Right ventricle myocardium inferior (tissue), 1 donor: Measurements from ENCODE around the gene MT1H. TPM values are rescaled to one million over a fixed set of nuclear protein-coding genes. Genes with fewer than 3 reads are reported as not detected.

Source experiments
- ATAC-seq: fragments of 200-7000 bp; cut with Tn5 transposase; one replicate; pipeline ENCODE4 v1.9.1; 2020; ENCODE audit warnings: mild to moderate bottlenecking, moderate library complexity
- DNase-seq: peaks from one replicate; pipeline ENCODE4 v3.0.0; 2021; ENCODE audit errors: missing footprints
- intact Hi-C: fragments of 100-400 bp; cut with DNase I; formaldehyde crosslinking; loops from one replicate; pipeline ENCODE4 v1.11.0; 2022
- total RNA-seq: library from RNA; stranded (reverse); fragmentation: NEBNext Ultra II Directional; extraction: Animal tissue kit (Norgen Biotek cat#: 25700); gene quantifications from one replicate; pipeline ENCODE4 v1.2.1, GENCODE V29; 2021
- donor health status: DM: no; HTN: yes; CAD: no; lungs with severe emphysema.

Gene MT1H
- total RNA-seq, 1 donor from 2014 or later: not detected

DNA sequence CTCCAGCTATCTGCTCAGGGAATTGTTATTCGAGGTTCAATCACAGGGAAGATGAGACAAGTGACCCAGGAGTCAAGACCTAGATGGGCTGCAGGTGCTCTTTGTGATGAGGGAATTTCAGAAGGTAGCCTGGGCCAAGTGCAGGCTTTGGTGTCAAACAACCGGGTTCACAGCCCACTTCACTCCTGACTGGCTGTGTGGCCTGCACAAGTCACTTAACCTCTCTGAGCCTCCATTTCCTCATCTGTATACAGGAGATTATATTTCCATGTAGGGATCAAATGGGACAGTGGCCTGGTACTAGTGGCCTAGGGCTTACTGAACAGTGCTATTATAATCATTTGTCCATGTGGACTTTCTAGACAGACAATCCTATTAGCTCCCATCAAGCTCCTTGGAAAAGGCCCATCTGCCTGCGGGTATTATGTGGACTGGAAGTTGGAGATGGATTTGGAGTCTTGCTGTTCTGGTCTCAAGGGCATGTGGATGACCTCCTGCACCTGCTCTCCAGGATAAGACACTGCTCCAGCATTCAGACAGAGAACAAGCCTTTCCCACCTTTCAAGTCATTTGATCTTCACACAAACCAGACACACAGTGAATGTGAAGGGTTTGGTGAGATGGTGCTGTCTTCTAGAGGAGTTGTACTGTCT lies 9.6 kb downstream of the MT1H start:
- no peak for DNase-seq
- ATAC-seq: no peak
- intact Hi-C loops: no loop called here

DNA sequence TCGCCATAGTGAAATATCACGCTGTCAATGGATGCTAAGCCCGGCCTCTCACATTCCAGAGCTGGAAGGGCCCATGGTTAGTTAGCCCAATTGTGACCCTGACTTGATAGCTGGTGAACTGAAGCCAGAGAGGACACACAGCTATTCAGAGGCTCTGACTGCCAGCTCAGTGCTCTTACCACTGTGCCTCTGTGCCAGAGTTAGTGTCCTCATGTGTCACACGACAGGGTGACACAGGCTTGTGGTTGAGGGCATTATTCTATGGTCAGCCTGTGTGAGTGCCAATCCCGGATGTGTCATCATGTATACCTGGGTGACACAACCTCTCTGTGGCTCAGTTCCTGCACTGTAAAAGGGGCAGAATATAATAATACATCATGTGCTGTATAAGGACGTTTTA lies 10.2 kb downstream of the MT1H start:
- intact Hi-C loops: loop anchor here (5.0 kb wide), 1 partner anchor 43 kb away; the partner anchor contains the start of gene MT1A
- no peak for DNase-seq
- peak; percentile 60 for ATAC-seq

DNA sequence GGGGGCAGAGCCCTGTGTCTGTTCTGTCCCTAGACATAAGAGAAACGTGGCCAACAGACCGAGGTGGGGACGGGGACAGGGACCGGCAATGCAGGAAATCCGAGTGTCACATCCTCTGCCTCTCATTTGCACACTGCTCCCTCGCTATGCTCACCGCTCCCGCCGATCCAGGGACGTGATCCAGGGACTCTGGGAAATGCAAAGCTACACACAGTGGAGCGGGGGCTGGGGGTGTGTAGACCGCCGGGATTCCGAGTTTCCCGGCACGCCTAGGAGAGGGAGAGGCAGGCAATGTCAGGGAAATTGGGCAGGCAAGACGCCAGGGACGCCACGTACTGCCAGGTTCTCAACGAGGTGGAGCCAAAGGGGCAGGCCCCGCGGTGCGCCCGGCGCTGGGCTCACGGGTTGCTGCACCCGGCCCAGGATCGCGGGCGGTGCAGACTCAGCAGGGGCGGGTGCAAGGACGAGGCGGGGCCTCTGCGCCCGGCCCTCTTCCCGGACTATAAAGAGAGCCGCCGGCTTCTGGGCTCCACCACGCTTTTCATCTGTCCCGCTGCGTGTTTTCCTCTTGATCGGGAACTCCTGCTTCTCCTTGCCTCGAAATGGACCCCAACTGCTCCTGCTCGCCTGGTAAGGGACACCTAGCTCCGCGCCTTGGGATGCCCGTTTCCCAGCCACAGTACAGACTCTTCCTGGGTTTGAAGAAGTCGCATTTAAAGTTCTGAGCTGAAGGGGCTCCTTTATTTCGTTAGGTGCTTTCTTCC lies 12.5 kb downstream of the MT1H start, which contains the start of gene MT1X:
Gene MT1X, plus strand, starts transcription at position 532 of the 764 bp plus-strand sequence. Its CDS starts 71 bp downstream, at position 603.
- peak; percentile 96 for DNase-seq
- ATAC-seq: peak; percentile 95
- intact Hi-C loops: loop anchor here (2.0 to 5.0 kb wide), 2 partner anchors 45 to 75 kb away; partner anchors contain the start of gene MT1A

DNA sequence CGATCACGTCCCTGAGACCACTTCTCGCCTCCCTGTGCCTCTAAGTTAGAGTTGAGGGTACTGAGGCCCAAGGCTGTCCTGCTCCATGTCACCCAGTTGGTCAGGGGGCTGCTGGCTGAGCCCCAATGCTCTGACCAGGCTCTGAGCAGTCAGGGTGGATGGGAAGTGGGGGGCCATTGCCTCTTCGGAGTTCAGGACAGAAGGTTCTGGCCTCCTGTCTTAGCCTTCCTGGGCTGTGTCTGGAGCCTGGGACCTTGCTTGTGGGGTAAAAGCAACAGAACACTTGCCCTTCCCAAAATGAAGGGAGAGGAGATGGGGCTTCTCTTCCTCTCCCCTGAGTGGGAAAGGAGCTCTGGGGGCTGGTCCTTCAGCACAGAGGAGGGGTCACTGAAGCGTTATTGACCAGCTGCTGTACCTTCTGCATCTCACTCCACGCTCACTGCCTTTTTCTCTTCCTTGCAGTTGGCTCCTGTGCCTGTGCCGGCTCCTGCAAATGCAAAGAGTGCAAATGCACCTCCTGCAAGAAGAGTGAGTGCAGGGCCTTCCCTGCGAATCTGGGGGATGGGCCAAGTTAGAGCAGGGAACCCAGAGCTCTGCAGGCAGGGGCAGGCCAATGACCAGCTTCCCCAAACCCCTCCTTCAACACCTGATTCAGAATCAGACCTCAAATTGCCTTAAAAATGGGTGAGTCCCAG lies 13.2 kb downstream of the MT1H start:
- intact Hi-C loops: loop anchor here (2.0 to 5.0 kb wide), 2 partner anchors 46 to 76 kb away; partner anchors contain the start of gene MT1A
- DNase-seq (no peak), ATAC-seq (no peak)

DNA sequence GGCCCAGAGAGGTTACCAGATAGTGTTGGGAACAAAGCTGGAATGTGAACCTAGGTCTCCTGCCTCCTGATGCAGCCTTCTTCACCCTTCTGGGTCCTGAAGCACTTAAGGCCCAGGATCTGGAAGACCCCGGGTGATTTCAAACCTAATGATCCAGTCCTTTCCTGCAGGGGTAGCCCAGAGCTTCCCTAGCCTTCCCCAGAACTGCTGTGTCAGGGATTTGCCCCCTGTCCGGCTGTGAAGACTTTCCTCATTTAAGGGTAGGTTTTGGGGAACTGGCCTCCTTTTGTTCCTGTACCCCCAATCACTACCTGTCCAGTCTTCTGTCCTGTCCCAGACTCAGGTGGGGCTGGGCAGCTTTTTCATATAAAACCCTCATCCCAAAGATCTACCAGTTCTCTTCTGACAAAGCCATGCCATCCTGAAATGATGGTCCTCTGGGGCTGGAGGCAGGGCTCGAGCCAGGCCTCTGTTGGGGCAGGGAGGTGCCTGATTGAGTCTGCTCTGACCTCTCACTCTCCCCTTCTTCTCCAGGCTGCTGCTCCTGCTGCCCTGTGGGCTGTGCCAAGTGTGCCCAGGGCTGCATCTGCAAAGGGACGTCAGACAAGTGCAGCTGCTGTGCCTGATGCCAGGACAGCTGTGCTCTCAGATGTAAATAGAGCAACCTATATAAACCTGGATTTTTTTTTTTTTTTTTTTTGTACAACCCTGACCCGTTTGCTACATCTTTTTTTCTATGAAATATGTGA lies 14.0 kb downstream of the MT1H start:
- ATAC-seq (no peak), DNase-seq (no peak)
- intact Hi-C loops: loop anchor here (2.0 to 5.0 kb wide), 2 partner anchors 46 to 77 kb away; partner anchors contain the start of gene MT1A

DNA sequence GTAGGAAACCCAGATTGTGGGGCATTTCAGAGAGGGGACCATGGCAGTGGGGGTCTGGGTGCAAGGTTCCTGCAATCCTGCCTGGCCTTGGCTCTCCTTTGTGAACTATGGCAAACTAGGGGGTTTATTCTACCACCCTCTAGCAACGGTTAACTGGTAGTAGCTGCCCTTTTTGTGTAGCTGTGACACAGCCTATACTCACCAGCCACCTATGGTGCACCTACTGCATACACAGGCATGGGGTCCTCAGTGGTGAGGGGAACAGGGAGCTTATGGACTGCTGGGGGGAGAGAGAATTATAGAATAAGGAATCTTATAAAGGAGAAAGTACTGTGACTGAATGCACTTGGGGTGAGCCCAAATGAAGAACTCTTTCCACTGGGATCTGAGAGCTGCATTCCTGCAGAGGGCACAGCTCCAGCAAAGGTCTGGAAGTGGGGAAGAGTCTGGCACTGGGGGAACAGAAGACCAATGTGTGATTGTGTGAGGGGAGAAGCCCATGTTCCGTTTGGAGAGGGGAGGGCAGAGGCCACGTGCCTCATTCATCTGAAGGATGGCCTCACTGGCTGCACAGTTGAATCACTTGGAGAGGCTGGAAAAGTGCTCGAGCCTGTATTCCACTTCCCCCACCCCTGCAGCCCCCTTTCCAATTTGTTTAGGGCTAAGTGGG lies 14.8 kb downstream of the MT1H start:
- ATAC-seq: no peak
- intact Hi-C loops: loop anchor here (5.0 kb wide), 1 partner anchor 47 kb away; the partner anchor contains the start of gene MT1A
- DNase-seq: no peak

DNA sequence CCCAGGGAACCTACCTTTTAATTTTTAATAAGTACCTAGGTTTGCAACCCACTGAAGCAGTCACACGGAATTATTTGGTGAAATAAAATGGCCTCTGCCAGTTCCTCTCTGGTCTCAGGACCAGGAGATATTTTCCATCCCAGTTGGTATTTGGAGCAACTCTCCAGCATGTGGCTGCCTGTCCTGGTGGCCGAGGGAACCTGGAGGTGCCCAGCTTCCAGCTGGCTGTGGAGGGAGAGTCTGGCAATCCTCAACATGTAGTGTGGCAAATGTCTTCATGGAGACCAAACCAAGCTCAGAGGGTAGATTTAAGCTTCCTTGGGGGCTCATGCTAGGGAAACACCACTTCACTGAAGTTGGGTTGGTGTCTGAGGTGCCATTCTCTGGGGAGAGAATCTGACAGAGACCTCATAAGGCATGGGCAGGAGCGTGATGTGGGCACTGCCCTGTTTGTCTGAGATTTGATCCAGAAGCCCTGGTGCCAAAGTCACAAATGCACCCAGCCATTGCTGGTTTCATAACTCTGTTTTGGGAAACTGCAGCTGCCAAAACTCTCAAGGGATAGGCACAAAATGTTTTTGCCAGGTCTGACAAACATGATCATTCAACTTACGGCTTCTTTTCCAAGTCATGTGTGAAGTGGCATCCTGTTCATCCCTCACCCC lies 15.4 kb downstream of the MT1H start:
- no peak for ATAC-seq
- no peak for DNase-seq
- intact Hi-C loops: loop anchor here (5.0 kb wide), 1 partner anchor 48 kb away; the partner anchor contains the start of gene MT1A

DNA sequence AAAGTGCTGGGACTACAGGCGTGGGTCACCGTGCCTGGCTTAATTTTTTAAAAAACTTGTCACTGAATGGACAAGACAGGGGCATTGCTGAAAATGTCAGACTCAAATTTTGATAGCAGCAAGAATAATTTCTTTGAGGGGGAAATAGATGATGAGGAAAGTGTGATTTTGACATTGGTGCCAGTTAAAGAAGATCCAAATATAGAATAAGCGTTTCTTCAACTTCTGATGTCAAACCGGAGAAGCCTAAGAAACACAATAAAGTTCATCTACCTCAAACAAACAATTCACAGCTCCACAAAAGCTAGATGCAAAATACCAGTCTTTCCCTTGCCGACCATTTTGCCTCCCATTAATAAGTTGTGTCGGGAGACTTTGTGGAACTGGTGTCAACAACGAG lies 17.1 kb downstream of the MT1H start:
- intact Hi-C loops: no loop called here
- ATAC-seq: no peak

DNA sequence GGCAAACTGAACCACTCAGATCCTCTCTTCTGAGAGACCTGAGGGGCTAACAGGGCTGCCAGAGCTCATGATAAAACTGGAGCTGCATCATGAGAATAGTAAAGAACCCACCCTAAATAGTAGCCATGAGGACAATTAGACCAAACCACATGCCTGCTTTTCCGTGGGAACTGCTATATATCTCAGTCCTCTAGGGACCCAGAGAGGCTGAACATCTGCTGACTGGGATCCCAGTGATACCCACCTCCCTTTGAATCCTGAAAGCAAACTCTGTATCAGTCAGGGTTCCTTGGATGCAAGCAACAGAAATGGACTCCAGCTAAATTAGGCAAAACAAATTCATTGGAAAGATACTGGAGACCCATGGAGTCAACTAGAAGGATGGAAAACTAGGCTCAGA lies 19.1 kb downstream of the MT1H start:
- intact Hi-C loops: no loop called here
- DNase-seq (no peak), ATAC-seq (no peak)

More for the DNA sequence above, 17.1 kb downstream of the MT1H start:
- DNase-seq: no peak

DNA sequence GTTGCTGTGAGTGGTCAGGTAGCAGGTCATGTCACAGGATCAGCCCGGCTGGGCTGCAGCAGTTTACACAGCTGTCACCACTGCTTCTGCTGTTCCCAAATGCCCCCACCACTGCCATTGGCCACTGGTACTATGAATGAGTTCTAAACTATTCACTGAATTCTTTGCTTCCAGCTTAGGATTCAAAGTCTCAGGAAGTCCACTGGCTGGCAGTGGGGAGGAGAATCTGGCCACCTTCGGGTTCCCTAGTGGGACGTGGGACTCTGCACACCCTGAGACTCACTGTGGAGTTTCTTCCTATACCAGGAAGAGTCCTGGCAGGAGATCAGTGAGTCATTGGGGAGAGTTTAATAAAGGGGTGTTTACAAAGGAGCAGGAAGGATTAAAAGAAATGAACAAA lies 19.6 kb downstream of the MT1H start:
- DNase-seq (no peak), ATAC-seq (no peak)
- intact Hi-C loops: no loop called here

DNA sequence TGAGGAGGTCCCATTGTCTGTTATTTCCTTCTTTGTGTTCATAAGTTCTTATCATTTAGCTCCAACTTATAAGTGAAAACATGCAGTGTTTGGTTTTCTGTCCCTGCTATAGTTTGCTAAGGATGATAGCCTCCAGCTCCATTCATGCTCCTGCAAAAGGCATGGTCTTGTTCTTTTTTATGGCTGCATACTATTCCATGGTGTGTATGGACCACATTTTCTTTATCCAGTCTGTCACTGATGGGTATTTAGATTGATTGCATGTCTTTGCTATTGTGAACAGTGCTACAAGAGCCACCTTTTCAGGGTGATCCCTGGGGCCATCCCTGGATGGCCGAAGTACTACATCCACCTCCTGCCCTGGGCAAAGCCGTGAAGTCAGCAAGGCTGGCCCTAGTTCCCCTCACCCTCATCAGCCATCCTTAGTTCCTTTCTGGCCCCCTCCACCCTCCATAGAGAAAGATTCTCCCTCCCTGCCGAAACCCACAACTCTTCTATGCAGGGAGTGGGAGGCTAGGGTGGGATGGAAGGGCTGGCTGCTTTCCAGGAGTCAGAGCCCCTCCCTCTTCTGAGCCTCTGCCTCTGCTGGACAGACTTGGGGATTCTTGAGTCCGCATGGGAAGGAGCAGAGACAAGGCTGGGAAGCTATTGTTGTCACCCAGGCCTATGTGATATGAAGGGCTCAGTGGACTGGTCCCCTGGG lies 21.0 kb downstream of the MT1H start:
- intact Hi-C loops: no loop called here
- no peak for ATAC-seq

DNA sequence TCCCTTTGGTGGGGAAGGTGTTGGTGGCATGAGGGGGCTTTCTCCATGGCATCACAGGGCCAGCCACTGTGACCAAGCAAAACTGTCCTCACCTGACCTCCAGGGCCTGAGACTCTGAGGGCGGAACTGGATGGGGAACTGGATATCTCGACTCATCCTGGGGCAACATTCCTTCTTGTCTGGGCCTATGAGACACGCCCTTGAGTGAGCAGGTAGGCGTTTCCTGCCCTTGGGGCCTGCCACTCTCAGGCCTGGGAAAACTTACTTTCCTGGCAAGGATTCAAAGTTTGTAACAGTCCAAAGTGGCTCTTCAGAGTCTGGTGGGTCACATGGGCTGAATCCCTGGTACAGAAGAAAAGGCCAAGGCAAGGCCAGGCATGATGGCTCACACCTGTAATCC lies 22.3 kb downstream of the MT1H start:
- DNase-seq: no peak
- peak; percentile 81 for ATAC-seq
- intact Hi-C loops: no loop called here

More for the DNA sequence above, 21.0 kb downstream of the MT1H start:
- DNase-seq: no peak

DNA sequence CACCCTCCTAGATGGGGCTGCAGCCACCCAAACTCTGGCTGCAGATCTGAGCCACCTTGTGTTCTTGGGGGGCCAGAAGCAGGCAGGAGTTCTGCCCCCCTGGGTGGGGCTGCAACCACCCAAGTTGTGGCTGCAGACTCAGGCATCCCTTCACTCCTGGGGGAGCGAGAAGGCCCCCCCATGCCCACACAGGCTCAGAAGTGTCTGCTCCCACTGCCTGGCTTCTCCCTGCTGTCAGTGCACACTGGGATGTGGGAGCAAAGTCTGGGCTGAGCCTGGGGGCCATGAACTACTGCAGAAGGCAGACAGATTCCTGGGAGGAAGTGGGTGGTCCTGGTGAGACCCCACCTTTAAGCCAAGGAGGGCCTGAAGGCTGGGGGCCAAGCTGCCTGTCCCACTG lies 25.6 kb downstream of the MT1H start:
- ATAC-seq (no peak), DNase-seq (no peak)
- intact Hi-C loops: no loop called here

DNA sequence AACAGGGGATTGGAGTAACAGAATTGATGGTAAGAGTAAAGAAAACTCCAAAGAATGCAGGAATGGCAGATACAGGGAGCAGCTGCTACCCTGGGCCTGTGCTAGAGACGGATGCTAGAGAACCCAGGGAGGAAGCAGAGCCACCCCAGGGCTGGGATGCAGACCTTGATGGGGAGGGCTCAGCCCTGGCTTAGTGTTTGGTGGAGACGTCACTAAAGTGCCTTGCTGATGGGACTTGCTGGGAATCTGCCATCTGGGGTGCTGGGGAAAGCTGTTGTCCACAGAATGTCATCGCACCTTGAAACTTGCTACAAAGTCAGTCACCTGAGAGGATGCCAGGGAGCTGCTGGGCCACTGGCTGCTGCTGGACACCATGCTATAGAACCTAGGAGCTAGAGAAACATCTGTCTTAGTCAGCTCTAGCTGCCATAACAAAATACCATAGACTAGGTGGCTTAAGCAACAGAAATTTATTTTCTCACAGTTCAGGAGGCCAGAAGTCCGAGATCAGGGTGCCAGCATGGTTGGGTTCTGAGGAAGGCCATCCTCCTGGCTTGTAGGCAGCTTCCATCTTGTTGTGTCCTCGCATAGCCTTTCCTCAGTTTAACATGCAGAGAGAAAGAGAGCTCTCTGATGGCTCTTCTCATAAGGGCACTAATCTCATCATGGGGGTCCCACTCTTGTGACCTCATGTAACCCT lies 28.0 kb downstream of the MT1H start:
- DNase-seq (no peak), ATAC-seq (no peak)
- intact Hi-C loops: no loop called here

DNA sequence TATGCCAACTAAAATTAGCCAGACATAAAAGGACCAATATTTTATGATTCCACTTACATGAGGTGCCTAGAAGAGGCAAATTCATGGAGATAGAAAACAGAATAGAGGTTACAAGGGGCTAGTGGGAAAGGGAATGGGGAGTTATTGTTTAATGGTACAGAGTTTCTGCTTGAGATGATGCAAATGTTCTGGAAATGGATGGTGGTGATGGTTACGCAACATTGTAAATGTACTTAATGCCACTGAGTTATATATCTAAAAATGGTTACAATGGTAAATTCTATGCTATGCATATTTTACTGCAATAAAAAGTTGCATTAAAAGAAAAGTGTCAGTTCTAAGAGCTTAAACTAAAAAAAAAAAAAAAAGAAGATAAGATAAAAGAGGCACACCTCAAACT lies 30.6 kb downstream of the MT1H start:
- intact Hi-C loops: no loop called here
- no peak for ATAC-seq
- no peak for DNase-seq

DNA sequence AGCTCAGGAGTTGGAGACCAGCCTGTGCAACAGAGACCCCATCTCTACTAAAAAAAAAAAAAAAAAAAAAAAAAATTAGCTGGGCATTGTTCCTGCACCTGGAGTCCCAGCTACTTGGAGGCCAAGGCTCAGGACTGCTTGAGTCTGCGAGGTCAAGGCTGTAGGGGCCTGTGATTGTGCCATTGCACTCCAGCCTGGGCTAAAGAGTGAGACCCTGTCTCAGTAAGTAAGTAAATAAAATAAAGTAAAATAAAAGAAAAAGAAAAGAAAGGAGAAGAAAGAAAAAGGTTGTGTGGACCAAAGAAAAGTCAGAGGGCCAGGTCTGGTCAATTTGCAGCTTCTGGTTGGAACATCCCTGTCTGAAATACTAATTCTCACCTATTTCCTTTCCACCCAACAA lies 31.0 kb downstream of the MT1H start:
- ATAC-seq (no peak), DNase-seq (no peak)
- intact Hi-C loops: no loop called here
